Measurements from ENCODE around the gene TSHR. TPM values are rescaled to one million over a fixed set of nuclear protein-coding genes. Genes with fewer than 3 reads are reported as not detected.
"Not testable (repeated sequence)": the region's sequence is repeated elsewhere in the genome, so short reads cannot be mapped to it uniquely, and the experiment has no call there.

TSHR gene
- total RNA-seq (2014; rRNA removed; shearing (Covaris generic); ENCODE audit: low replicate concordance), result 0.20 TPM in 1 of 2 replicates, not detected in the other

DNA sequence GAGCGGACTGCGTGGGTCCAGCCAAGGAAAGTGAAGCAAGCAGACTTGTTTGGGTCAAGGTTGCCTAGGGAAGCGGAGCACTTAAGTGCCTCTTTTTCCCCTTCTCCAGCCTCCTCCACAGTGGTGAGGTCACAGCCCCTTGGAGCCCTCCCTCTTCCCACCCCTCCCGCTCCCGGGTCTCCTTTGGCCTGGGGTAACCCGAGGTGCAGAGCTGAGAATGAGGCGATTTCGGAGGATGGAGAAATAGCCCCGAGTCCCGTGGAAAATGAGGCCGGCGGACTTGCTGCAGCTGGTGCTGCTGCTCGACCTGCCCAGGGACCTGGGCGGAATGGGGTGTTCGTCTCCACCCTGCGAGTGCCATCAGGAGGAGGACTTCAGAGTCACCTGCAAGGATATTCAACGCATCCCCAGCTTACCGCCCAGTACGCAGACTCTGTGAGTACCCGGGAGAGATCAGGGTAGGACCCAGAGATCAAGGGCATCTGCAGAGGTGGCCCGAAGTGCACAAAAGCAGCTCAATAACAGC is at the start of gene TSHR:
TSS of gene TSHR (plus strand) at position 206 of the 526 bp plus-strand sequence. CDS start at position 266, 60 bp downstream.
- Histone ChIP-seq H3K9me3 (no peaks in the 10 kb centered on the region; the same call in 1 of the 2 replicates), H3K4me3 (peak within 1 kb of the TSS; percentile 30), H3K27me3 (peaks cover 11% of the 10 kb centered on the region), H3K36me3 (no peaks in the 10 kb centered on the region)
- no peak for DNase-seq

DNA sequence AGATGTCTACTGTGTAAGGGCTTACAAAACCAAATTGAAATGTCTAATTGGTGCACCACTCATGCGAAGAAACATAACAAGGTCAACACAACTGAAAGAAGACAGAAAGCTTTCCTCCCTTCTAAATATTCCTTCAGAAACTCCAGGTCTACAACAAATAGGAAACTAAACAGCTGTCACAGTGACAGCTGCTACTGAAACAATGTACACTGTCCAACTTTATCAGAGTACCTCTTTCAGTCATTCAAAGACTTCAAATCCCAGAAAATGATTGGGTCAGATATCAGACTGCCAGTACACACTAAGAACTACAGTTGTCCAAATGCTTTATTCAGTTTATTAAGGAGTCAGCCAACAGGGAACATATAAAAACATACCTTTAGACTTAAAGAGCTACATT is 49.1 kb upstream of the TSHR start:
- Histone ChIP-seq H3K4me3 (no peak overlapping the region), H3K9me3 (no peaks in the 10 kb centered on the region), H3K27me3 (no peaks in the 10 kb centered on the region), H3K36me3 (no peaks in the 10 kb centered on the region)
- DNase-seq, result no peak

DNA sequence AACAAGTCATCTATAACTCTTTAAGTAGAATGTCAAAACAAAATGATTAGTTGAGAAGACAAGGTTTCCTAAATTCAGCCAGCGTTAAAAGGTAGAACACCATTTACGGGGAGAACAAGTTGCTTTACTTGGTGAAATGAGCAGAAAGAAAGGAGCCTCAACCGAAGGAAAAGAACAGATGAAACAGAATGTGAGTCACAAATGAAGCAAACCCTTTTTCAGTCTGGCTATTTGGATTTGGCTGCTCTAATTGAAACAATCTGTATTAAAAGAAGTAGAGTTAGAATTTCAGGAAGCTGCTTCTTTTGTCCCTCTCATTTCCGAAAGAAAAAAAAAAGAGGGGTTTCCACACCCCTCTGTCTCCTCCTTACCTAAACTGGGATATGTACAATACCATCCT is 48.5 kb upstream of the TSHR start:
- Histone ChIP-seq H3K36me3 (no peaks in the 10 kb centered on the region), H3K27me3 (no peaks in the 10 kb centered on the region), H3K9me3 (no peaks in the 10 kb centered on the region), H3K4me3 (no peak overlapping the region)
- DNase-seq, result no peak

DNA sequence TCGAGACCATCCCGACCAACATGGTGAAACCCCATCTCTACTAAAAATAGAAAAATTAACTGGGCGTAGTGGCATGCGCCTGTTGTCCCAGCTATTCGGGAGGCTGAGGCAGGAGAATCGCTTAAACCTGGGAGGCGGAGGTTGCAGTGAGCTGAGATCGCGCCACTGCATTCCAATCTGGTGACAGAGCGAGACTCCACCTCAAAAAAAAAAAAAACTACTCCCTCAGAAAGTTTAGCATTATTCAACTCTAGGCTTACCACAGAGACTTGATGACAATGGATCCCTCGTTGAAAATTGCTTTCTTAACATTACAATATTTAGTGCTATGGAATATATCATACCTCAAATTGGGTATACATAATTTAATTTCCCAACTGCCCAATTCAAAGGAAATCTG is 43.4 kb upstream of the TSHR start:
- DNase-seq, H3K27me3 ChIP-seq, H3K9me3 ChIP-seq: not testable (repeated sequence)

DNA sequence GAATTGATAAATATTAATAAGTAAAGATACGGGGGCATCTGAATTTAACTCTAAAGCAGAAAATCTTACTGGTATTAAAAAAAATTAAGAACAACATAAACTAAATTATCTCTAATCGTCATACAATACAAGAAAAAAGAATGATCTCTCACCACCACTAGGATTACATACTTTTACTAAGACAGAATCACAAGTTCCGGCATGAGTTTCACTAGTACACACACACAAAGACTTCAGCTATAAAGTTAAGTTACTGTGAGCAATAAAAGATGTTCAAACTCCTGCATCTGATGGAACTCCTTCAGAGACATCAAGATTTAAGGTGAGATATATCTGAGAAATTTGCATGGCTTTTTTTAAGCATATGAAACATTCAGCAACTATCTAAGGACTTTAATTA is 35.8 kb upstream of the TSHR start:
- Histone ChIP-seq H3K4me3 (no peak overlapping the region), H3K9me3 (no peaks in the 10 kb centered on the region), H3K36me3 (no peaks in the 10 kb centered on the region), H3K27me3 (no peaks in the 10 kb centered on the region)
- DNase-seq, result no peak

More for the DNA sequence above, 43.4 kb upstream of the TSHR start:
- not testable (repeated sequence) for H3K4me3 ChIP-seq, H3K36me3 ChIP-seq

DNA sequence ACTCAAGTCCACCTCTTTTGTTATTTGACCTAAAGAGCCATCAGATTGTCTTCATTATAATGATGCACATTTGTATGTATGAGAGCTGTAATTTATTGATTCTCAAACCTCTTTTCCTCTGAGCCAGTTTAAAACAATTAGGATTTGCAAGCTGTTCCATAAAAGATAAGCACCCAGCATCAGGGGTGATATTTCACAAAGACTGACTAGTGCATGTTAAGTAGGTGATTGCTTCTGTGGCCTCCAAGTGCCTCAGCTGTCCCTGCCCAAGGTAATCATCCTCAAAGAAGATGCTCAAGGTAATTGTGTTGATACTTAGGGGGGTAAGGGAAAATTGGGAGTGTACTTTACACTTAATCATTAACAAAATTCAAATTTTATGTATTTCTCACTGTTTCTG is 32.1 kb upstream of the TSHR start:
- Histone ChIP-seq H3K4me3 (no peak overlapping the region), H3K36me3 (no peaks in the 10 kb centered on the region), H3K27me3 (no peaks in the 10 kb centered on the region), H3K9me3 (no peaks in the 10 kb centered on the region)
- DNase-seq, result no peak

DNA sequence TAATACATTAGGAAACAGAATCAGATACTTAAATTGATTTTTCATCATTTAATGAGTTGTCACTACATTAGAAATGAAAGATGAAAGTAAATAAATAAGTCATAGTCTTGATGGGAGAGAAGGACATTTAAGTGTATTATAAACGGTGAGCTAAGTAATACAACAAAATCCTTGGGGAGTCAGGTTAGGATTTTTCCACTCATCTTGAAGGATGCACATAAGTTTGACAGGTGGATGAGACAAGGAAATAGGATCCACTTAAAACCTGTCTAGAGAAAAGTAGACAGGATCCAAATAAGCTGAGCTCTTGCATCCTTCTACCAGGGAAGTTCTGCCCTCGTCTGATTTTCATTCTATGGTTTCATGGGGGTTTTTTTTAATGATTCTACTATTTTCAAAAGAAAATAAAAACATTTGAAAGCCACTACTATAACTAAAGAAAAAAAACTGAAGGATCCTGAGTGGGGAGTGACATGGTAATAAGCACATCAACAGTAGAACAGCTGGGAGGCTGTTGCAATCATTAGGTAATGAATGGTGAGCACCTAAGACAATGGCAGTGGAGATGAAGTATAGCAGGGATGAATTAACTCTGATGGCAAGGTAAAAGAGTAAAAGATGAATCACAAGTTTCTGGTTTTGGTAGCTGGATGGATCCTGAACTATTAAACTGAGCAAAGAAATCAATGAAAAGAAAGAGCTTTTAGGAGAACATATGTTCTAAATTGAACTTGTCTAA is 30.9 kb upstream of the TSHR start:
- Histone ChIP-seq H3K4me3 (no peak overlapping the region), H3K27me3 (no peaks in the 10 kb centered on the region), H3K9me3 (no peaks in the 10 kb centered on the region), H3K36me3 (no peaks in the 10 kb centered on the region)
- no peak for DNase-seq

DNA sequence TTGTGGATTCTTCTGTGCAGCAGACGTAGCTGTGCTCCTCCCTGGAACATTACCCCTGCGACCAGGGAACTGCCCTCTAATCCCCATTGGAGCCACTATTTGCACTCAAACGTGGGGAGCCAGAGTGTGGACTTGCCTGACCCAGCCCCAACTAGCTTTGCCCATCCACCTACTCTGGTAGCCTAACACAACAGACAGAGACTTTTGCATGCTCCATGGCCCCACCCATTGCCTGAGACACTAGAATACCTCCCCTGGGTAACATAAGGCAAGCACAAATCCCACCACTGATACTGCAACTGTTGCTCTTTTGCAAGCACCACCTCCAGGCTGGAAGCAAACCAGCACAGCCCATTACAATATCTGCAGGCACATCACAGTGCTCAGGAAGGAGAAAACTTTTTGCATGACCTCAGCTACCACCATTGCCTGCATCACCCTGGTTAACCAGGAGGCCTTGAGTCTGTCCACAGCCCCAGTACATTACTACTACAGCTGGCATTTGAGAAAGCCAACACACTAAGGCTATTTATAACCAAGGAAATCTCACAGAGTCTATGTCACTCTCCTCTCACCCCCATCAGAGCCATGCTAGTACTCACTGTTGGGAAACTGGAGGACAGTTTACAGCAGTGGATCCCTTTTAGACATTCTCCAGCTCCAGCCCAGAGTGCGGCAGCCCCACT is 28.9 kb upstream of the TSHR start:
- no peak for DNase-seq
- H3K27me3 ChIP-seq, result no peaks in the 10 kb centered on the region
- H3K4me3 ChIP-seq, result no peak overlapping the region
- no peaks in the 10 kb centered on the region for H3K36me3 ChIP-seq
- no peaks in the 10 kb centered on the region for H3K9me3 ChIP-seq

DNA sequence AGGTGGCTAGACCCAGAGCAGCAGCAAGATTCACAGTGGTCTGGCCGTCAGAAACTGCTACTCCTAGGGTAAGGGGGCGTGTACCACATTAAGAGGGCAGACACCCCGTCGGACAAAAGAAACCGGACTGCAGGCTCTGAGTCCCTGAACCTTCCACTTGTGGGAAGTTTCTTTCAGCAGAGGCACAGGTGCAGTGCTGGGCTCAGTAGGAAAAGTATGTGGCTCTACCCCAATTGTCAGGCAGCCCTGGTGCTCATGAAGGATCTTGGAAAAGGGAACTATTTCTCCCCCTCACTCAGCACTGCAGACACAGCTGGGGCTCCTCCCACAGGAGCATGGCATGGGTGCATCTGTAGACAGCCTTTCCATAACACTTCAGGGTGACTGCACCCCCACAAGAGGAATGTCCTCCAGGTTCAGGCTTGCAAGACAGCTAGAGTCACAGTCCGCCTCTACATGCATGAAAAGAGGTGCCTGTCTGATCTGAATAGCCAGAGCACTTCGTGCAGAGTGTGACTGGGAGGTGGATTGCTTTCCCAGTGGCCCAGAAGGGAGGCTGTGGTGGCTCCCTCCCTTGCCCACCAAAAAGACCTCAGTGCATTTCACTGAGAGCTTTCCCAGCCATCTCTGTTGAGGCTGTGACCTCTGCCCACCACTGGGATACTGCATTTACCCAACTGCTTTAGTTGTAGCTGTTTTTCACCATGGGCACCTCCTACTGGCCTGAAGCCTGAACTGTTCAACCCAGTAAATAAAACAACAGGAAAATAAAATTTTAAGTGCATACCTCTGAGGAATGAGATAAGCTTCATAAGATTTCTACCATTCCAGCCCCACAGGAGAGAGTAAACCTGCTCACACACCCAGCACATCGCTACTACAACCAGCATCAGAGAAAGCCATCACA is 28.1 kb upstream of the TSHR start:
- Histone ChIP-seq H3K36me3 (no peaks in the 10 kb centered on the region), H3K9me3 (no peaks in the 10 kb centered on the region), H3K4me3 (no peak overlapping the region), H3K27me3 (no peaks in the 10 kb centered on the region)
- no peak for DNase-seq

DNA sequence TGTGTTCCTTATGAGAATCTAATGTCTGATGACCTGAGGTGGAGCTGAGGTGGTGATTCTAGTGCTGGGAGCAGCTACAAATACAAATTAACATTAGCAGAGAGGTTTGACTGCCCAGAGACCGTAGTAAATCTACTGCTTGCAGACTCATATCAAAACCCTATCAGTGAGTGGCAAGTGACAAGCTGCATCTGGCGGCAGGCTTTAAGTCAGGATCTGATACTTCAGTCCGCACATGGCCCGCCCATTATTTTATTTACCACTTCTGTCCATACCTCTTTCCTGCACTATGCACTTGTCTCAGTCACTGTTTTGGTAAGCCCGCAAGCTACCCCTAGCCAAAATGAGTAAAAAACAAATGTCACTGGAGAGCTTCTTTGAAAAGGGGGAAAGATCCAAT is 25.3 kb upstream of the TSHR start:
- no peaks in the 10 kb centered on the region for H3K36me3 ChIP-seq
- H3K27me3 ChIP-seq, result no peaks in the 10 kb centered on the region
- no peak for DNase-seq
- no peaks in the 10 kb centered on the region for H3K9me3 ChIP-seq
- no peak overlapping the region for H3K4me3 ChIP-seq

DNA sequence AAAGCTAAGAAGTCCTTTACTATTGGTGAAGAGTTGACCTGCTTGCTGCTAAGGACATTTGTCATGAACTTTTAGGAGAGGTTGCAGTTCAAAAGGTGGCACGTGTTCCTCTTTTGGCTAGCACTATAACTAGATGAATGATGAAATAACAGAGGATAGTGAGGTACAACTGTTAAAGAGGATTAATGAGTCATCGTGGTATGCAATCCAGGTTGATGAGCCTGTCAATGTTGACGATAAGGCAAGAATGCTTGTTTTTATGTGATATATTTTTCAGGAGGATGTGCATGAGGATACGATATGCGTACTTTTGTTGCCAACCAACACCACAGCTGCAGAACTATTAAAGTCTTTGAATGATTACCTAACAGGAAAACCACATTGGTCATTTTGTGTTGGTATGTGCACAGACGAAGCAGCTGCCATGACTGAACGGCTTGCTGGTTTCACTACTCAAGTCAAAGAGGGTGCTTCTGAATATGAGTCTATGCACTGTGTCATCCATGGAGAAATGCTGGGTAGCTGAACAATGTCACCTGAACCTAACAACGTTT is 24.5 kb upstream of the TSHR start:
- Histone ChIP-seq H3K27me3 (no peaks in the 10 kb centered on the region), H3K4me3 (no peak overlapping the region), H3K36me3 (no peaks in the 10 kb centered on the region), H3K9me3 (no peaks in the 10 kb centered on the region)
- DNase-seq, result peak; percentile 42

DNA sequence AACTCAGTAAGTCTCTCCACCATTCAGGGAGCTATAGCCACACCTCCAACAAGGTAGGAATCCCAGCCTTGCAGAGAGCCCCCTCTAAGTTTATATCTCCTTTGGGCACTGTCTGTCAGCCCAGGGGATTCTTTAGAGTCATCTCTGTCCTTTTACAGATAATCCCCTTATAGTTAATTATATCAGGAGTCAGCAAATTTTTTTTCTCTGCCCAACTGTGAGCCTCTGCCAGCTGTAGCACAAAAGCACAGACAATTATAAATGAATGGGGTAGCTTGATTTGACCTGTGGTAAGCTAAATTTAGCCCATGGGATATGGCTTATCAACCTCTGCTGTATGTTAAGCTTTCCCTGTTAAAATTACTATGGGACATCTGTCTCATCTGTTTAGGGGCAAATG is 22.1 kb upstream of the TSHR start:
- no peak for DNase-seq
- H3K9me3 ChIP-seq, result no peaks in the 10 kb centered on the region
- H3K27me3 ChIP-seq, result no peaks in the 10 kb centered on the region
- no peak overlapping the region for H3K4me3 ChIP-seq
- H3K36me3 ChIP-seq, result no peaks in the 10 kb centered on the region

DNA sequence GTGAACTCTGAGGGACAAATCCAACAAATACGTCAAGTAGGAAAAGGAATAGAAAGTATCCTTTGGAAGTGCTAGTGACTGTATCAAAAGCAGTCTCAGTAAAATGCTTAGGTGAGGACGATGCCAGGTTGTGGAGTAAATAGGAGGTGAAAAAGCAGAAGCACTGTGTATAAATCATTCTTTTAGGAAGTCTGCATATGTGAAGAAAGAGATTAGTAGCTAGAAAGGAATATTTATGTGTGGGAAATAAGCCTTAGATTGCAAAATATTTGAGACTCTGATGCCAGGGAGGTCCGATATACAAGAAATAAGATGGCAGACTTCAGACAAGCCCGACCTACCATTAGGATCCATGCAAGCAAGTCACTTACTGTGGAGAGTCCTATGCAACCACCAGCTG is 21.7 kb upstream of the TSHR start:
- H3K9me3 ChIP-seq, result no peaks in the 10 kb centered on the region
- no peaks in the 10 kb centered on the region for H3K27me3 ChIP-seq
- no peak for DNase-seq

DNA sequence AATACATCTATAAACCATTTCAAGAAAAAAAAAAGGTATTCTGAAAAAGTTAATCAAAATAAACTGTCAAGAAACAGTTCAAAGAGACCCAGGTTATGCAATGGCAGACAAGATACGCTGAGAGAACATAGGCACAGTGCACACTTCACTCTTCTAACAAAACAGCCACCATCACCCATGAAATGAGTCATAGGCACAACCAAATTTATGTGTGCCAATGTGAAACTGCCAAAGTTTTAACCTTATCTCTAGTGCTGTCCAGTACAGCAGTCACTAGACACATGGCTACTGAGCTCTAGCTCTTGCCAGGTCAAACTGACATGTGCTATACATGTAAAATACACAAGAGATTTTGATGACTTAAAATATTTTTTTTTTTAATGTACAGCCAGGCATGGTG is 15.3 kb upstream of the TSHR start:
- Histone ChIP-seq H3K9me3 (no peaks in the 10 kb centered on the region), H3K27me3 (no peaks in the 10 kb centered on the region), H3K4me3 (no peak overlapping the region), H3K36me3 (no peaks in the 10 kb centered on the region)
- DNase-seq, result no peak

More for the DNA sequence above, 21.7 kb upstream of the TSHR start:
- Histone ChIP-seq H3K36me3 (no peaks in the 10 kb centered on the region), H3K4me3 (no peak overlapping the region)

DNA sequence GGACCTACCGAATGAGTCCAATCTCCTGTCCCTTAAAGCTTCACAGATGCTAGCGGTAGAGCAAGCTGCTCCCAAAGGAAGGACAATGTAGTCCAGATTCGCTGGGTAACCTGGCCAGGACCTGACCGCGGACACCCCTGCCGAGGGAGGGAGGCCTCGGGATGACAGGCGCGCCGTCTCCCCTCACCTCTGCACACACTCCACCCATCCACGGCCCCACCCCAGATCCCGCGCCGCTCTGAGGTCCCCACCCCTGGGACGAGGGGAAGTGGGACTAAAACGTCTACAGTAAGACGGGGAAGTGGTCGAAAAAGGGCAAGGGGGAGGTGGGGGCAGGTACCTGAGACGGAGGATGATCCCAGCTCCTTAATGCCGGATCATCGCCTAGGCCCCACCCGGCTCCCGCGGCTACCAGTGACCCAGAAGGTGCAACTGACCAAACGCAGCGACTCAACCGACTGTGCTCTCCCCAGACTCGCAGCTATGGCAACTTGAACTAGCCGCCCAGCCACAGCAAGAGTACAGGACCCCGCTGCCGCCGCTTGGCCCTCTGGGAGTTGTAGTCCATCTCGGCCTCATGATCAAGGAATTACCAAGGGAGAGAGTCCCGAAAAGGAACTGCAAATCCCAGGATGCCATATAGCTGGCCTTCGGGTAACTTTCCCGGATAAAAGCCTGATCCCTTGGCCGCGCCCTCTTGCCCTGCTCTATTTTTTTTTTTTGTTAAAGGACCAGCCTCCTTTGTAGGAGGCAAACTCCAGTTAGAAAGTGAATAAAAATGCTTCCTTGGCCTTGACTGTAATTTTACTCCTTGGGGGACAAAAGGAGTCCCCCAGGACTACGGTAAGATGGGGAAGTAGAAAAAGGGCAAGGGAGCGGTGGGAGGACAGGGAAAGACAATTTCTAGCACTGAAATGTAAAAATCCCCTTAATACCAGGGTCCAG is 13.9 kb upstream of the TSHR start, which contains the start of gene CEP128:
TSS of gene CEP128 (minus strand) at position 498 of the 945 bp plus-strand sequence.
- Histone ChIP-seq H3K9me3 (no peaks in the 10 kb centered on the region), H3K4me3 (peak within 1 kb of the TSS; percentile 76), H3K27me3 (no peaks in the 10 kb centered on the region), H3K36me3 (no peaks in the 10 kb centered on the region)
- DNase-seq, result peak; percentile 94
